Stimulated activated CD8-positive, alpha-beta memory T cell treated with anti-CD3 and anti-CD28 coated beads, Interleukin-4, amount 100 ng/mL, for 48 hours (primary cell): ENCODE data around the gene FRMPD3.

Source experiments
- DNase-seq: peaks from one replicate; pipeline ENCODE4 v3.0.0-alpha.2; 2020

FRMPD3 gene

GRCh38 chrX:107482046-107482445, 32.6 kb downstream of the FRMPD3 start:
- DNase-seq = no peak

GRCh38 chrX:107484002-107484726, 34.7 kb downstream of the FRMPD3 start:
- DNase-seq = no peak

- DNase-seq = no peak
Measured at GRCh38 chrX:107485013-107485412, 35.6 kb downstream of the FRMPD3 start.

DNA sequence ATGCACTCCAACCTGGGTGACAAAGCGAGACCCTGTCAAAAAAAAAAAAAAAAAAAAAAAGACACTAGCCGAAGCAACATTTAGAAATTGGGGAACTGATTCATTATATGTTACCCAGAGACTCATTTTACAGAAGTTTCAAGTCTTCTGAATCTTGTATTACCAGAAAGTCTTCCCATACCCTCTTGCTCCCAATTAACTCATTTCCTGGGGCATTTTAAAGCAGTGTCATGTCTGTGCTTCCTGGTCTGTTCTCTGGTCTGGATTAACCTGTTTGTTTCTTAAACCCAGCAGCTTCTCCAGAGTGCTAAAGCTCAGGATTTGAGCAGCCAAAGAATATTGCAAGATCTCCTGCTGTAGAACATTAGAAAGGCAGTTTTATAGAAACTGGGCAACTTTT, 43.7 kb downstream of the FRMPD3 start:
- DNase-seq = no peak

DNA sequence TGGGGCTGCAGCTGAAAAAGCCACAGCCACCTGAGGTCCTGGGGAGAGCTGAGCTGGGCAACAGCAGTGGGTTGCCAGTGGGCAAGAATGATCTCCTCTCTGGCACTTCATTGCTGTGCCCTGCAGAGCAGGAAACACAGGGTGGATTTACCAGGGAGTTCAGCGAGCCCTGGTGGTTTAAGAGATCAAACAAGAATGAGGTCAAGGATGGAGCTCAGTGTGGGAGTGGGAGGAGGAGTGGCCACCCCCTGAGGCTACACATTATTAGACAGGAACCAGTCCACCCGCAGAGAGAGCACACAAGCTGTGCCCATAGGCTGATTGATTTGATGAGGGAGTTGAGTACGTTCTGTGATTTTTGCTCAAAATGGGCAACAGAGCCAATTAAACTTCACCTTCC, 47.3 kb downstream of the FRMPD3 start:
- no peak for DNase-seq
